Measurements from ENCODE around the gene SCO1. TPM values are rescaled to one million over a fixed set of nuclear protein-coding genes. Genes with fewer than 3 reads are reported as not detected.

SCO1 gene
- total and polyA plus RNA-seq, 7 donors = 12.2 to 37.5 (median 22.1) TPM

GRCh38 chr17:10742431-10742830, 45.1 kb upstream of the SCO1 start:
- peak; percentile 57 for DNase-seq
- WGBS, 2 donors = 94 to 95% methylated on average over 6 of the region's 6 CpGs

DNA sequence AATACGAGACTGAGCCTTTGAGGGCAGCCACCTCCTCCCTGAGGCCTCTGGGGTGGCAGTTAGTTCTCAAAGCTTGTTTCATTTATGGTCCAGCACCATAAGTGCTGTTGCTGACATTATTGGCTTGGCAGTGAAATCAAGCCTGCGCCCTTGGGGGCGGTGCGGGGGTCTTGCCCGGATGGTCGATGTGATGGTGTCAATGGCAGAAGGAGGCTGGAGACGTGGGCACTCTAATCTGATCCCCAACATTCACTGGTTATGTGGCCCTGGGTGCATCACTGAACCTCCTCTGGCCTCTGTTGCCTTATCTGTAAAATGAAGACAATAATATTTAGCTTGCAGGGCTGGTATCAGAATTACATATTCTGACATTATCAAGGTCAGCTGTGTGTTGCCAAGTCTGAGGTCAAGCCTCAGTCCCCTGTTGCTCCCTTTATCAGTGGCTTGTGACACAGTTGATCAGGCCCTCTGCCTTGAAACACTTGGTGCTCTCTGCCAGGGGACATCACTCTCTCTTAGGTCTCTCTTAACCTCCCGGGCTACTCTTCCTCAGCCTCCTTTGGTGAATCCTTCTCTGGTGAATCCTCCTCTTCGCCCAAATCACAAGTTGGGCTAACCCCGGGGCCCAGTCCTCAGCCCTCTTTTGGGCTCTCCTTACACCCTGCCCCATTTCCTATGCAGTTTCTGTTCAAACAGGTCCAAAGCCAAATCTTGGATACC, 44.2 kb upstream of the SCO1 start:
- 89 to 93% methylated on average over 10 of the region's 10 CpGs for WGBS, 2 donors
- H3K4me3 ChIP-seq = no peak overlapping the region
- H3K4me1 ChIP-seq = no peaks in the 10 kb centered on the region
- no peak overlapping the region for H3K27ac ChIP-seq
- H3K27me3 ChIP-seq = no peaks in the 10 kb centered on the region
- no peaks in the 10 kb centered on the region for H3K9me3 ChIP-seq
- H3K36me3 ChIP-seq = no peaks in the 10 kb centered on the region
- TF ChIP-seq EP300 (IDR thresholded peaks at IDR 0.05) (no peak), POLR2A (IDR thresholded peaks at IDR 0.05) (no peak), POLR2AphosphoS5 (IDR thresholded peaks at IDR 0.05) (no peak)
- TF ChIP-seq, protein P1, sequence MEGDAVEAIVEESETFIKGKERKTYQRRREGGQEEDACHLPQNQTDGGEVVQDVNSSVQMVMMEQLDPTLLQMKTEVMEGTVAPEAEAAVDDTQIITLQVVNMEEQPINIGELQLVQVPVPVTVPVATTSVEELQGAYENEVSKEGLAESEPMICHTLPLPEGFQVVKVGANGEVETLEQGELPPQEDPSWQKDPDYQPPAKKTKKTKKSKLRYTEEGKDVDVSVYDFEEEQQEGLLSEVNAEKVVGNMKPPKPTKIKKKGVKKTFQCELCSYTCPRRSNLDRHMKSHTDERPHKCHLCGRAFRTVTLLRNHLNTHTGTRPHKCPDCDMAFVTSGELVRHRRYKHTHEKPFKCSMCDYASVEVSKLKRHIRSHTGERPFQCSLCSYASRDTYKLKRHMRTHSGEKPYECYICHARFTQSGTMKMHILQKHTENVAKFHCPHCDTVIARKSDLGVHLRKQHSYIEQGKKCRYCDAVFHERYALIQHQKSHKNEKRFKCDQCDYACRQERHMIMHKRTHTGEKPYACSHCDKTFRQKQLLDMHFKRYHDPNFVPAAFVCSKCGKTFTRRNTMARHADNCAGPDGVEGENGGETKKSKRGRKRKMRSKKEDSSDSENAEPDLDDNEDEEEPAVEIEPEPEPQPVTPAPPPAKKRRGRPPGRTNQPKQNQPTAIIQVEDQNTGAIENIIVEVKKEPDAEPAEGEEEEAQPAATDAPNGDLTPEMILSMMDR (IDR thresholded peaks at IDR 0.05) = no peak
- DNase-seq = peak; percentile 50
- intact Hi-C loops (cut with DNase I) = loop anchor here (10.0 kb wide), 1 partner anchor 563 kb away; no protein-coding TSS in a partner anchor

More at GRCh38 chr17:10742431-10742830, 45.1 kb upstream of the SCO1 start:
- no peaks in the 10 kb centered on the region for H3K27me3 ChIP-seq
- H3K9me3 ChIP-seq = no peaks in the 10 kb centered on the region
- H3K4me1 ChIP-seq = no peaks in the 10 kb centered on the region
- intact Hi-C loops (cut with DNase I) = loop anchor here (10.0 kb wide), 1 partner anchor 562 kb away; no protein-coding TSS in a partner anchor
- H3K4me3 ChIP-seq = no peak overlapping the region
- TF ChIP-seq POLR2A (IDR thresholded peaks at IDR 0.05) (no peak), EP300 (IDR thresholded peaks at IDR 0.05) (no peak)
- TF ChIP-seq, protein P1 (IDR thresholded peaks at IDR 0.05) = no peak
- no peak overlapping the region for H3K27ac ChIP-seq
- no peaks in the 10 kb centered on the region for H3K36me3 ChIP-seq

DNA sequence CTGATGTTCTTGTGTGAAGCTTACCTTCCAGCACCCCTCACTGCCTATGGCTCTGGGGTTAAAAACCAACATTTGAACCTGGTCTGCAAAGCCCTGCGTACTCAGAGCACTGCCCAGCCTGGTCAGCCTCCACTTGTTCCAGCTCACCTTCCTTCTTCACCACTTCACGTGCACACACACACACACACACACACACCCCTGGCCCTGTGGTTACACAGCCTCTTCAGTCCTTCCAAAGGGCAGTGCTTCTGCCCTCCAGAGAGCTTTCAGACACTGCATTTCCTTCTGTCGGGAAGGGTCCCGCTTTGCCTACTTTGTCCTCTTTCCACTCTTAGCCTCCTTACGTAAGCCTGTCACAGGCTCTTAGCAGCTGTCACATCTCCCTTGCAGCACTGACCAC, 42.1 kb upstream of the SCO1 start:
- Histone ChIP-seq H3K27ac (no peak overlapping the region), H3K4me1 (no peaks in the 10 kb centered on the region), H3K27me3 (no peaks in the 10 kb centered on the region), H3K9me3 (no peaks in the 10 kb centered on the region), H3K36me3 (no peaks in the 10 kb centered on the region), H3K4me3 (no peak overlapping the region)
- intact Hi-C loops (cut with DNase I) = no loop called here
- 85 to 87% methylated on average over 5 of the region's 5 CpGs for WGBS, 2 donors
- DNase-seq = peak; percentile 52
- TF ChIP-seq EP300 (IDR thresholded peaks at IDR 0.05) (no peak), POLR2AphosphoS5 (IDR thresholded peaks at IDR 0.05) (no peak), POLR2A (IDR thresholded peaks at IDR 0.05) (no peak)
- TF ChIP-seq, protein P1 (IDR thresholded peaks at IDR 0.05) = no peak

GRCh38 chr17:10738521-10739258, 41.4 kb upstream of the SCO1 start:
- H3K36me3 ChIP-seq = no peaks in the 10 kb centered on the region
- H3K9me3 ChIP-seq = no peaks in the 10 kb centered on the region
- no peak overlapping the region for H3K4me3 ChIP-seq
- TF ChIP-seq EP300 (IDR thresholded peaks at IDR 0.05) = no peak
- TF ChIP-seq, protein P1 (IDR thresholded peaks at IDR 0.05) = no peak
- TF ChIP-seq POLR2AphosphoS5 (IDR thresholded peaks at IDR 0.05) = no peak
- no peak for TF ChIP-seq POLR2A (IDR thresholded peaks at IDR 0.05)
- peak overlapping the region in 1 of 4 donors; percentile 7 for H3K27ac ChIP-seq
- intact Hi-C loops (cut with DNase I) = no loop called here
- H3K4me1 ChIP-seq = no peaks in the 10 kb centered on the region
- WGBS, 2 donors = 27 to 58% methylated on average over 5 of the region's 5 CpGs
- no peaks in the 10 kb centered on the region for H3K27me3 ChIP-seq
- DNase-seq = peak; percentile 59

Data from sigmoid colon (tissue), 7 donors.